Measurements from ENCODE around the gene AFM. TPM values are rescaled to one million over a fixed set of nuclear protein-coding genes. Genes with fewer than 3 reads are reported as not detected.

AFM gene
- total RNA-seq, 1 experiment from 2014 or later = not detected

DNA sequence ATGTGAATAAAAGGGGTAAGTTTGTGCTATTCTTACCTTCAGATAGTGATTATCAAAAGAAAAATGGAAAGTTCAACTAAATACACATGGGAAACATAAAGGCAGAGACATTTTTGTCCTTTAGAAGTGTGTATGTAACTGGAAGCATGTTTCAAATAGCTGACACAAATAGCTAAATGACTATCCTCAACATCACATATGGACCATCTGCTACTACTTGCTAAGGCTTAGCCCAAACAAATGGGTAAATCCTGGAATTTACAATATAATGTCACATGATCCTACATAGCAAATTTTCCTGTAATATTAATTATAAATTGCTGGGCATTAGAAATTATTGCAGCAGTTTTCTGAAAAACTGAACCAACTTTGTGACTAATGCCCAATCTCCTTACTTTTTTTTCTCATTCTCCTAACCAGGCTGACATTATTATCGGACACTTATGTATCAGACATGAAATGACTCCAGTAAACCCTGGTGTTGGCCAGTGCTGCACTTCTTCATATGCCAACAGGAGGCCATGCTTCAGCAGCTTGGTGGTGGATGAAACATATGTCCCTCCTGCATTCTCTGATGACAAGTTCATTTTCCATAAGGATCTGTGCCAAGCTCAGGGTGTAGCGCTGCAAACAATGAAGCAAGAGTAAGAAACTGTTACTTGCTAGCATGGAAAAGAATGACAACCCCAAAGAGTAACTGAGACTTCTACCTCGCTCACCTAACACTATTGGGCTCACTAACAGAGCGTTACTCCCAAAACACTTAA, 29.4 kb upstream of the AFM start:
- DNase-seq = no peak
- H3F3A ChIP-seq (ENCODE audit: insufficient read depth, low read depth) = no peaks in the 10 kb centered on the region
- no peak overlapping the region for H2AFZ ChIP-seq
- TF ChIP-seq, protein P1, sequence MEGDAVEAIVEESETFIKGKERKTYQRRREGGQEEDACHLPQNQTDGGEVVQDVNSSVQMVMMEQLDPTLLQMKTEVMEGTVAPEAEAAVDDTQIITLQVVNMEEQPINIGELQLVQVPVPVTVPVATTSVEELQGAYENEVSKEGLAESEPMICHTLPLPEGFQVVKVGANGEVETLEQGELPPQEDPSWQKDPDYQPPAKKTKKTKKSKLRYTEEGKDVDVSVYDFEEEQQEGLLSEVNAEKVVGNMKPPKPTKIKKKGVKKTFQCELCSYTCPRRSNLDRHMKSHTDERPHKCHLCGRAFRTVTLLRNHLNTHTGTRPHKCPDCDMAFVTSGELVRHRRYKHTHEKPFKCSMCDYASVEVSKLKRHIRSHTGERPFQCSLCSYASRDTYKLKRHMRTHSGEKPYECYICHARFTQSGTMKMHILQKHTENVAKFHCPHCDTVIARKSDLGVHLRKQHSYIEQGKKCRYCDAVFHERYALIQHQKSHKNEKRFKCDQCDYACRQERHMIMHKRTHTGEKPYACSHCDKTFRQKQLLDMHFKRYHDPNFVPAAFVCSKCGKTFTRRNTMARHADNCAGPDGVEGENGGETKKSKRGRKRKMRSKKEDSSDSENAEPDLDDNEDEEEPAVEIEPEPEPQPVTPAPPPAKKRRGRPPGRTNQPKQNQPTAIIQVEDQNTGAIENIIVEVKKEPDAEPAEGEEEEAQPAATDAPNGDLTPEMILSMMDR (conservative IDR thresholded peaks at IDR 0.05) = no peak
- no peak for TF ChIP-seq EZH2 (IDR thresholded peaks at IDR 0.05; ENCODE audit: low read depth)
- no peaks in the 10 kb centered on the region for H3K9me3 ChIP-seq (ENCODE audit: insufficient read depth, low read depth)
- no peaks in the 10 kb centered on the region for H4K20me1 ChIP-seq (ENCODE audit: insufficient read depth)
- POLR2A ChIA-PET (ENCODE audit: unreplicated experiment) = no interaction called here
- H3K36me3 ChIP-seq (ENCODE audit: low read depth) = no peaks in the 10 kb centered on the region
- H3K4me1 ChIP-seq (replicated peaks; ENCODE audit: insufficient read depth) = no peaks in the 10 kb centered on the region
- no peak overlapping the region for H3K4me2 ChIP-seq
- no peaks in the 10 kb centered on the region for H3K9me2 ChIP-seq (ENCODE audit: insufficient read depth)
- intact Hi-C loops (cut with micrococcal nuclease; ENCODE audit: unreplicated experiment) = loop anchor here (2.0 kb wide), 1 partner anchor 289 kb away; the partner anchor contains the start of gene CXCL8
- H3K4me3 ChIP-seq = no peak overlapping the region
- no TSS peak for BruUV-seq (replicated peaks)
- no peaks in the 10 kb centered on the region for H3K79me2 ChIP-seq (ENCODE audit: low read depth)
- CTCF ChIA-PET = interaction anchor here (0.7 kb wide), 1 partner anchor 351 kb away, joined by 3 read pairs; no protein-coding TSS in a partner anchor
- H3K27ac ChIP-seq = no peak overlapping the region
- no peaks in the 10 kb centered on the region for H3K27me3 ChIP-seq (ENCODE audit: insufficient read depth, low read depth)

DNA sequence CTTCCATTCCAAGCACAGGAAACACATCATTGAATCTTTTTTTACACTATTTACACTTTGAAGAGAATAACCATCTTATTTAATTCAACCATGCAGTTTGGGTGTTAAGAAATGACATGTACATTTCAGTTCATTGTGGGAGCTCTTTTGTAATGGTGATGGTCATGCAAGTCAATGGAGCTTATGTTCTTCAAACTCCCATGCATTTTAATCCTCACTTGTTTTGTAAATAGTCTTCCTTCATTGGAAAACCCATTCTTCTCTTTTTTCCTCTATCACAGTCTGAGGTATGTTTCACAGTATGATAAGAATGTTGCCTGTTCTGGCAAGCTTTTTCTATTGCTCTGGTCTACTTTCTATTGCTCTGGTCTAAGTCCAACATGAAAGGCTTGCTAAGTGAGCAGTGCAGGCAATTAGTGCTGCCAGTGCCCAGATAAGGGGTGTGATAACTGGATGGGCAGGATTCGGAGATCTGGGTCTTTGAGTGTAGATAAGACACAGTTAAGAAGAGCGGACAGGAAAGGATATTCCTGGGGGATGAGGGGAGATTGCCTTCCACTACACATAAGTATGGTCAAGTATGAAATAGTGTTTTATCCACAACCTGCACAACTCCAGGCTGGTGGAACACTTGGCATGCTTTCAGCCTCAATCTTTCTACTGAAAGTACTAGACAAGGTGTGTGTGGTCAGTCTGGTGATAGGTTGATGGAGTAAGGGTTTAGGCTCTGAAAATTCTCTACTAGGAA, 28.4 kb upstream of the AFM start:
- Histone ChIP-seq H3K4me1 (replicated peaks; ENCODE audit: insufficient read depth) (no peaks in the 10 kb centered on the region), H3K9me2 (ENCODE audit: insufficient read depth) (no peaks in the 10 kb centered on the region), H3K36me3 (ENCODE audit: low read depth) (no peaks in the 10 kb centered on the region), H3K4me2 (no peak overlapping the region), H4K20me1 (ENCODE audit: insufficient read depth) (no peaks in the 10 kb centered on the region), H3K27me3 (ENCODE audit: insufficient read depth, low read depth) (no peaks in the 10 kb centered on the region), H2AFZ (no peak overlapping the region), H3K4me3 (no peak overlapping the region), H3K9me3 (ENCODE audit: insufficient read depth, low read depth) (no peaks in the 10 kb centered on the region), H3F3A (ENCODE audit: insufficient read depth, low read depth) (no peaks in the 10 kb centered on the region), H3K79me2 (ENCODE audit: low read depth) (no peaks in the 10 kb centered on the region), H3K27ac (no peak overlapping the region)
- no TSS peak for BruUV-seq (replicated peaks)
- ChIA-PET POLR2A (ENCODE audit: unreplicated experiment) (no interaction called here), CTCF (no interaction called here)
- no peak for DNase-seq
- TF ChIP-seq, protein P1 (conservative IDR thresholded peaks at IDR 0.05) = no peak
- no peak for TF ChIP-seq EZH2 (IDR thresholded peaks at IDR 0.05; ENCODE audit: low read depth)
- intact Hi-C loops (cut with micrococcal nuclease; ENCODE audit: unreplicated experiment) = no loop called here

DNA sequence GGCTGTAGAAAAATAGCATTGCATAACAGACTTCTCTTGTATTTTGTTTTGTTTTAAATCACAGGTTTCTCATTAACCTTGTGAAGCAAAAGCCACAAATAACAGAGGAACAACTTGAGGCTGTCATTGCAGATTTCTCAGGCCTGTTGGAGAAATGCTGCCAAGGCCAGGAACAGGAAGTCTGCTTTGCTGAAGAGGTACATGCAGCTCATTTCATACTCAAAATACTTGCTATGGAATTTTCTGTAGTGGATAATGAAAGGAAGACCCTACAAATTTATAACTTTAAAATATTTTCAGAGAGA, 27.9 kb upstream of the AFM start:
- H3K9me2 ChIP-seq (ENCODE audit: insufficient read depth) = no peaks in the 10 kb centered on the region
- no peak overlapping the region for H3K4me2 ChIP-seq
- H4K20me1 ChIP-seq (ENCODE audit: insufficient read depth) = no peaks in the 10 kb centered on the region
- no peak overlapping the region for H2AFZ ChIP-seq
- no peaks in the 10 kb centered on the region for H3K36me3 ChIP-seq (ENCODE audit: low read depth)
- POLR2A ChIA-PET (ENCODE audit: unreplicated experiment) = no interaction called here
- no peaks in the 10 kb centered on the region for H3K4me1 ChIP-seq (replicated peaks; ENCODE audit: insufficient read depth)
- no peak overlapping the region for H3K4me3 ChIP-seq
- no TSS peak for BruUV-seq (replicated peaks)
- H3F3A ChIP-seq (ENCODE audit: insufficient read depth, low read depth) = no peaks in the 10 kb centered on the region
- no peaks in the 10 kb centered on the region for H3K79me2 ChIP-seq (ENCODE audit: low read depth)
- H3K9me3 ChIP-seq (ENCODE audit: insufficient read depth, low read depth) = no peaks in the 10 kb centered on the region
- CTCF ChIA-PET = no interaction called here
- intact Hi-C loops (cut with micrococcal nuclease; ENCODE audit: unreplicated experiment) = no loop called here
- H3K27ac ChIP-seq = no peak overlapping the region
- H3K27me3 ChIP-seq (ENCODE audit: insufficient read depth, low read depth) = no peaks in the 10 kb centered on the region
- DNase-seq = no peak
- TF ChIP-seq EZH2 (IDR thresholded peaks at IDR 0.05; ENCODE audit: low read depth) = no peak
- TF ChIP-seq, protein P1 (conservative IDR thresholded peaks at IDR 0.05) = no peak

Data from PC-9 (cell line).